ENCODE data around the gene HERC6. TPM values are rescaled to one million over a fixed set of nuclear protein-coding genes. Genes with fewer than 3 reads are reported as not detected.

HERC6 gene
- total RNA-seq, 1 donor: 13.6 TPM

Other genes starting within 250 kb of the HERC6 start
- 0.10 TPM for gene ABCG2, start 220.2 kb upstream of the HERC6 start, total RNA-seq
- 44.5 TPM for gene PPM1K, start 94.3 kb upstream of the HERC6 start, total RNA-seq
- 12.0 TPM for gene HERC5, start 78.3 kb downstream of the HERC6 start, total RNA-seq
- gene PYURF, start 144.9 kb downstream of the HERC6 start, total RNA-seq: 57.1 TPM
- gene HERC3, start 213.6 kb downstream of the HERC6 start, total RNA-seq: 50.2 TPM